HG03439 (cell line): Measurements from ENCODE around the gene TESMIN.

ENCODE experiments used
- ATAC-seq: cut with Tn5 transposase; IDR thresholded peaks from one replicate; pipeline ENCODE4 v1.9.1; 2021; ENCODE audit warnings: mild to moderate bottlenecking, moderate library complexity; ENCODE audit not compliant: unreplicated experiment

Gene TESMIN

DNA sequence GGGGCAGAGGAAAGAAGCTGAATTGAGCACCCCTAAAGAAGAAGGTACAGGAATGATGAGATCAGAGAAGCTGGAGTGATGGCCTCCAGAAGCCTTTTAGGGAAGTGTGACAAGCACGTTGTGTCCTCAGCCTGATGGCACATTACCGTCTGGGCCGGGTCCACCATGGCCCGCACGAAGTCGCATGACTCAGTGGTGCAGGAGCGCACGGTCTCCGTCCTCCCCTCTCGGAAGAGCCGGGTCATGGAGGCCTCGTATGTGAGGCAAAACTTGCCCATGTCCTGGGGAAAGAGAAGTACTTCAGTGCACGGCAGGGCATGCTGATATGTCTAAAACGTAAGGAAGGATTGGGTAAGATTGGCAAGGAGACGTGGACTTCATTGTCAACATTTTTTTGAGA is 11.2 kb upstream of the TESMIN start:
- ATAC-seq = no peak

- no peak for ATAC-seq
These were observed 10.5 kb upstream of the TESMIN start for GRCh38 chr11:68761801-68762200.

- no peak for ATAC-seq
These were observed 8.7 kb upstream of the TESMIN start for GRCh38 chr11:68759991-68760390.

DNA sequence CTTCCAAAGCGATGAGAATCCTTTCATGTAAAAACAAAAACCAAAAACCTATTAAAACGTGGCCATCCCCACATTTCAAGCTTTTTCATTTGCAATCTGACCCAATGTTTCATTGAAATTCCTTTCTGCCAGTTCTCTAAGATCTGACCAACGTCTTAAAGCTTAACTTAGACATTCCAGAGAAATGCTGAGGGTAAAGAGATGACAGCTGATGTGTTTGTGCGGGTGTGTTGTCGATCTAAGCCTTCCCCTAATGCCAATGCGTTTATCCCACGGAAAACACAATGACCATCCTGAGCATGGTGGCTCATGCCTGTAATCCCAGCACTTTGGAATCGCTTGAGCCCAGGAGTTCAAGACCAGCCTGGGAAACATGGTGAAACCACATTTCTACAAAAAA is 6.4 kb upstream of the TESMIN start:
- no peak for ATAC-seq

GRCh38 chr11:68756171-68756766 is 4.9 kb upstream of the TESMIN start:
- no peak for ATAC-seq

- no peak for ATAC-seq
These were observed 2.0 kb upstream of the TESMIN start for GRCh38 chr11:68753300-68753699.

- no peak for ATAC-seq
These were observed 355 bp downstream of the TESMIN start for GRCh38 chr11:68751004-68751325.

GRCh38 chr11:68750195-68751003 is 921 bp downstream of the TESMIN start:
- ATAC-seq = no peak

- ATAC-seq = no peak
These were observed 1.8 kb downstream of the TESMIN start for GRCh38 chr11:68749229-68750123.

GRCh38 chr11:68748061-68748460 is 3.3 kb downstream of the TESMIN start:
- no peak for ATAC-seq

- no peak for ATAC-seq
These were observed 7.8 kb downstream of the TESMIN start for GRCh38 chr11:68743539-68743938.

DNA sequence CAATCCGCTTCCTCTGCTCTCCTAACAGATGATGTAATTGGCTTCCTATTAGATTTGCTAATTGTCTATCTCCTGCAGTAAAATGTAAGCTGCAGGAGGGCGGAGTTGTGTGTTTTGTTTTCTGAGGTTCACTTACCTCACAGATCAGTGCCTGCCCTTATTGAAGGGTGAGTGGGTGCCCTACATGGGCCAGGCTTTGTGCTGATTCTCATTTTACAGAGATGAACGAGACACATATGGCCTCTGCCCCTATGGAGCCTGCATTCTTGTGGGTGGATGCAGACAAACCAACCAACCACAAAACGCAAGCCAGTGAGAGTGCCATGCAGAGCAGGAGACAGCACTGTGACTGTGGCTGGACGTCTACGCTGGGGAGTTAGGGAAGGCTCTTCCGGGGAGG is 9.9 kb downstream of the TESMIN start:
- no peak for ATAC-seq

GRCh38 chr11:68735646-68736045 is 15.7 kb downstream of the TESMIN start:
- ATAC-seq = no peak

DNA sequence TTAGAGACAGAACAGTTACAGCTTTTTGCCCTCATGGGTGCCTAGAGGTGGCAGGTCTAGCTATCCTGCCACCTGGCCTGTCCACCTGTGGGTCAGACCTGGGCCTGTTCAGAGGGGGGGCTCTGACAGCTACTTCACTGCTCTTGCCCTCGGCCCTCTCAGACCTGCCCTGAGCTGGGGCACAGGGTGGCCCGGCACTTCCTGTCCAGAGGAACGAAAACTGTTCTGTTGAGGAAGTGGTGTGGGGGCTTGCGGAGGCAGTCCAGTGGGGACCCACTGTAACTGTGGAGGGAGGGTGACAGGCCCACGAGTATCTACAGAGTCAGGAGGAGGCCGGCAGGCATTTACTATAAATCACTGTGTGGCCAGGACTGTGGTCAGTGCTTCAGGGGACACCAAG is 16.2 kb downstream of the TESMIN start:
- ATAC-seq = no peak

DNA sequence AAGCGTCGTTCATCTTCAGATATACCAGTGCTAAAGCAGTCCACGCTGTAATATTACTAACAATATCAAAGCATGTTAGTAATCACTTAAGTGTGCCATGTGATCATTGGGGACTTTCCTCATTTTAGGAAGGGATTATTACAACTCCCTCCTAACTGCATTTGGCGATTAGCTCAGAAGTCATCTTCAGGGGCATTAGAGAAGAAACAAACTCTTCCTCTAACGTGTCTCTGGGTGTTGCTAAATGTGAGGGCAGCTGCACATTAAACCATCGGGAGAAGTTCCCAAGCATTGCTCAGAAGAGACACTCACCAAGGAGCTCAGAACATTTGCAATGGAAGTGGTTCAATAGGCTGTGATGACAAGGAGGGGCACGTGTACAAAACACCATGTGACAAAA is 17.2 kb downstream of the TESMIN start:
- no peak for ATAC-seq

GRCh38 chr11:68727783-68728182 is 23.5 kb downstream of the TESMIN start:
- ATAC-seq = no peak

GRCh38 chr11:68724293-68724692 is 27.0 kb downstream of the TESMIN start:
- no peak for ATAC-seq

- ATAC-seq = no peak
These were observed 29.2 kb downstream of the TESMIN start for GRCh38 chr11:68722143-68722542.

DNA sequence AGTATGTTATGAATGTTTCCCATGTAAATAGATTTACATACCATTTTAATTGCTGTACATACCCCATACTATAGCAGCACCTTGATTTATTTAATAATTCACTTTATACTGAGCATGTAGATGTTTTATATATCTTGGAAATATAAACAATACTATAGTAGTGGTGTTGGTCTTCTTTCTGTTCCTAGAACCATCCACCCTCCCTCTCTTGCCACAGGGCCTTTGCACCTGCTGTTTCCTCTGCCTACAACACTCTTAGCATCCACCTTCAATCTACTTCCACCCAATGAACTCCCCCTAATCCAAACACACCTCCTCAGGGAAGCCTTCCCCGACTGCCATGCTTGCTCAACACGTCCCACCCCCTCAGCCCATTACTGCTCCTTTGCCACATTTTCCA is 30.2 kb downstream of the TESMIN start:
- no peak for ATAC-seq

DNA sequence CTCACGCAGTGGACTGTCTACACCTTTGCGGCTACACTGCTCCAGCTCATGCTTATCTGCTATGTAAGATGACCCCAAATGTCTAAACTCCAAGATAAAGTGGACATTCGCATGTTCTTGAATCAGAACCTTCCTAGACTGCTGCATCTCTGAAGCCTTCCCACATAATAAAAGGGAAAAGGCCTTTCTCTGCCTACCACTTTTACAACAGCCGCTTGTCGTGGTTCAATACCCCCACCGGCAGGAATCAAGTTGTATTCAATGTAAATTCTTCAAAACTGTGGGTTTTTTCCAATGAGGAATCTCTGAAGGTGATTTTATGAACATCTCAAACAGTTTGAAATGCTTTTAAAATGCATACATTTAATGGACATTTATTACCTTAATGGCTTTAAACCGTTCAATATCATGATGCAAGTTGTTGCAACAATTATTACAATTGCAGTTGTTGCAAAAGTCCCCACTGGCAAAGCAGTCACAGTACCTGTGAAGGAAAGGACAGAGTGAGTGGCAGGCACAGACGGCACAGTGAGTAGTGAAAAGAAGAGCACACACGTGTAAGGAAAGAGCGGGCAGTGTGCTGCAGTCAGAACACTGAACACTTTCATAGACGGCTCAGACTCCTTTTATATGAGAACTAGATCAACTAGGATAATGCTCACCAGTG is 35.7 kb downstream of the TESMIN start:
- ATAC-seq = no peak
